ENCODE results near the gene ADCYAP1R1. TPM values are rescaled to one million over a fixed set of nuclear protein-coding genes. Genes with fewer than 3 reads are reported as not detected.

ADCYAP1R1 gene
- total RNA-seq, 1 donor from 2014 or later: not detected

DNA sequence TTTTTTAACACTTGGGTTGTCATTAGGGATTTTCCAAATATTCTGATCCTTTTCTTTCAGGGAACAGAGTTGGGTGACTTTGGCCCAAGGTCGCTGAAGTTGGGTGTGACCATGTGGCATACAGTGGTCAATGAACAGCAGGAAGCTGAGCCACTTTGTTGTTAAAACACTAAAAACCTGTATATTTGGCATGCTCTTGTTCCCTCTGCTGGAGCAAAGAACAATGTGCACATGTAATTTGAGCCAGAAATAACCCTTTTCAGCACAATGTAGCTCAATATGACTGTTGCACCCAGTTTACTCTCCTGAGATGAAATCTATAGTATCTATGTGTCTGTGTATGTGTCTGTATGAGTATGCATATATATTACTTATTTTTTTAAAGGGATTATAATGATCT lies 74.9 kb downstream of the ADCYAP1R1 start:
- Mint-ChIP-seq H3K9me3 (peaks cover 3% of the 10 kb centered on the region), H3K27ac (no peak overlapping the region), H3K4me1 (no peaks in the 10 kb centered on the region), H3K36me3 (ENCODE audit: low read depth) (no peaks in the 10 kb centered on the region), H3K4me3 (no peak overlapping the region), H3K27me3 (peaks cover 5% of the 10 kb centered on the region)
- intact Hi-C loops (cut with micrococcal nuclease): no loop called here
- ATAC-seq (ENCODE audit: low read depth): no peak
- POLR2A ChIA-PET: interaction anchor here (0.7 kb wide), 1 partner anchor 388 kb away, joined by 11 read pairs; no protein-coding TSS in a partner anchor
- no peak for TF ChIP-seq CTCF (IDR thresholded peaks at IDR 0.05)
- CTCF ChIA-PET: no interaction called here
- no peak for DNase-seq

DNA sequence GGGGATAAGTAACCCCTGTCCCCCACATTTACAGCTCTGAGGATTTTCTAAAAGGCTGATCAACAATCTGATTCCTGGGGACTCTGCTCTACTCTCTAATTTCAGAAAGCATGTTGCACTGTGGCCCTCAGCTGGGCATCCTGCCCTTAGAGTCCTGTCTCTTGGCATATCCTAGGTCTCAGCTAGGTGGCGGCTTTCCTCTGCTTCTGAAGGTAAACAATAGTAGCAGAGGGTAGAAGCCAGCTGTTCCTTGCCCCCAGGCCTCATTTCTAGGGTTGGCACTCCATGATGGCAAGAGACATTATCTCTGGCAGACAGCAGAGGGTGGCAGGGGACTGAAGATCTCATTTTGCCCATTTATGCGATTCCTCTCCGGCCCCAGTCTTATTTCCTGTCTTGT lies 77.0 kb downstream of the ADCYAP1R1 start:
- Mint-ChIP-seq H3K36me3 (ENCODE audit: low read depth) (no peaks in the 10 kb centered on the region), H3K9me3 (peaks cover 3% of the 10 kb centered on the region), H3K27me3 (peaks cover 5% of the 10 kb centered on the region), H3K4me3 (no peak overlapping the region), H3K27ac (no peak overlapping the region), H3K4me1 (no peaks in the 10 kb centered on the region)
- DNase-seq (no peak), ATAC-seq (ENCODE audit: low read depth) (no peak)
- TF ChIP-seq CTCF (IDR thresholded peaks at IDR 0.05): no peak
- ChIA-PET POLR2A (no interaction called here), CTCF (no interaction called here)
- intact Hi-C loops (cut with micrococcal nuclease): no loop called here

DNA sequence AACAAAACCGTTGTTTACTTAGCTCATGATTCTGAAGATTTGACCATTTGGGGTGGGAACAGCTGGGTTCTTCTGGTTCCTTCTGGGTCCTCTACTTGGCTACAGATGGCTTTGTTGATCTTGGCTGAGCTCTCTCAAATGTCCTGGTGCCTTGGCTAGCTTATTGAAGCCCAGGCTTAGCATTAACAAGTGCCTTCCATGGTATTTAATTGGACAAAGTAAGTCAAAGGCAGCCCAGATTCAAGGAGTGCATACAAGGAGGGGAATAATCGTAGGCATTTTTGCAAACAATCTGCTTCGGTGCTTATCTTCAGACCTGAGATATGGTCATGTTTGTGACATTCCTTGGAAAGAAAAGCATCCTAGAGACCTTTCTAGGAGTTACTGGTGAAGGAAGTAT lies 81.4 kb downstream of the ADCYAP1R1 start:
- H3K27ac Mint-ChIP-seq: no peak overlapping the region
- no peaks in the 10 kb centered on the region for H3K36me3 Mint-ChIP-seq (ENCODE audit: low read depth)
- no peaks in the 10 kb centered on the region for H3K4me1 Mint-ChIP-seq
- TF ChIP-seq CTCF (IDR thresholded peaks at IDR 0.05): no peak
- intact Hi-C loops (cut with micrococcal nuclease): no loop called here
- H3K27me3 Mint-ChIP-seq: peaks cover 5% of the 10 kb centered on the region
- ATAC-seq (ENCODE audit: low read depth) (no peak), DNase-seq (no peak)
- H3K4me3 Mint-ChIP-seq: no peak overlapping the region
- ChIA-PET CTCF (interaction anchor here (1.2 to 2.5 kb wide), 9 partner anchors 8 to 334 kb away, joined by 3 to 25 read pairs (median 4); no protein-coding TSS in a partner anchor), POLR2A (no interaction called here)
- no peaks in the 10 kb centered on the region for H3K9me3 Mint-ChIP-seq

- DNase-seq (peak; percentile 18), ATAC-seq (ENCODE audit: low read depth) (peak; percentile 52)
- no peak overlapping the region for H3K27ac Mint-ChIP-seq
- intact Hi-C loops (cut with micrococcal nuclease): no loop called here
- no peaks in the 10 kb centered on the region for H3K36me3 Mint-ChIP-seq (ENCODE audit: low read depth)
- ChIA-PET POLR2A (no interaction called here), CTCF (interaction anchor here (0.5 to 2.5 kb wide), 14 partner anchors 8 to 603 kb away, joined by 3 to 25 read pairs (median 4); no protein-coding TSS in a partner anchor)
- H3K4me1 Mint-ChIP-seq: no peaks in the 10 kb centered on the region
- H3K27me3 Mint-ChIP-seq: peaks cover 4% of the 10 kb centered on the region
- H3K9me3 Mint-ChIP-seq: no peaks in the 10 kb centered on the region
- no peak overlapping the region for H3K4me3 Mint-ChIP-seq
- TF ChIP-seq CTCF (IDR thresholded peaks at IDR 0.05): no peak
Measured at GRCh38 chr7:31134246-31135188, 82.4 kb downstream of the ADCYAP1R1 start.

GRCh38 chr7:31137234-31137633 lies 85.1 kb downstream of the ADCYAP1R1 start:
- DNase-seq (no peak), ATAC-seq (ENCODE audit: low read depth) (no peak)
- intact Hi-C loops (cut with micrococcal nuclease): no loop called here
- no peak for TF ChIP-seq CTCF (IDR thresholded peaks at IDR 0.05)
- Mint-ChIP-seq H3K27ac (no peak overlapping the region), H3K36me3 (ENCODE audit: low read depth) (no peaks in the 10 kb centered on the region), H3K9me3 (no peaks in the 10 kb centered on the region), H3K4me1 (no peaks in the 10 kb centered on the region), H3K4me3 (no peak overlapping the region), H3K27me3 (no peaks in the 10 kb centered on the region)
- ChIA-PET POLR2A (no interaction called here), CTCF (interaction anchor here (1.6 kb wide), 1 partner anchor 14 kb away, joined by 3 read pairs; no protein-coding TSS in a partner anchor)
